Liver (tissue), 9 donors: ENCODE data around the gene DLGAP4. TPM values are rescaled to one million over a fixed set of nuclear protein-coding genes. Genes with fewer than 3 reads are reported as not detected.

Experiments
- DNase-seq: peaks from one replicate; pipeline ENCODE4 v3.0.0-alpha.2; 2017; ENCODE audit warnings: low spot score
- H3K27ac ChIP-seq, 2 donors: one replicate each; pipeline ENCODE4 v1.7.0; 2013; ENCODE audit warnings: inconsistent platforms in 2 of 2, low read length in 2 of 2, control low read depth in 1 of 2, low read depth in 1 of 2, mild to moderate bottlenecking in 1 of 2
- H3K27me3 ChIP-seq, 4 donors: one replicate each; pipeline versions ENCODE4 v1.6.1 to v1.7.0; 2013; ENCODE audit warnings: low read length in 3 of 4, inconsistent platforms in 1 of 4, mild to moderate bottlenecking in 1 of 4, moderate library complexity in 1 of 4; ENCODE audit not compliant: control insufficient read depth in 4 of 4, insufficient read depth in 4 of 4
- H3K36me3 ChIP-seq, 4 donors: one replicate each; pipeline versions ENCODE4 v1.6.1 to v1.7.0; 2013; ENCODE audit warnings: low read length in 3 of 4, mild to moderate bottlenecking in 3 of 4, low read depth in 1 of 4, moderate library complexity in 1 of 4; ENCODE audit not compliant: control insufficient read depth in 4 of 4, insufficient read depth in 3 of 4
- H3K4me1 ChIP-seq, 4 donors: one replicate each; pipeline versions ENCODE4 v1.6.1 to v1.7.0; 2013; ENCODE audit warnings: low read length in 3 of 4, mild to moderate bottlenecking in 3 of 4, moderate library complexity in 1 of 4; ENCODE audit not compliant: control insufficient read depth in 4 of 4, insufficient read depth in 4 of 4
- H3K4me3 ChIP-seq, 3 donors: one replicate each; pipeline versions ENCODE4 v1.6.1 to v1.7.0; 2013; ENCODE audit warnings: low read length in 3 of 3, control low read depth in 1 of 3, low read depth in 1 of 3, mild to moderate bottlenecking in 1 of 3
- H3K9ac ChIP-seq, 2 donors: one replicate each; pipeline ENCODE4 v1.7.0; 2013; ENCODE audit warnings: low read length in 2 of 2, mild to moderate bottlenecking in 2 of 2, moderate library complexity in 2 of 2, control low read depth in 1 of 2, low read depth in 1 of 2
- H3K9me3 ChIP-seq, 4 donors: one replicate each; pipeline versions ENCODE4 v1.6.1 to v1.7.0; 2013; ENCODE audit warnings: low read length in 3 of 4; ENCODE audit not compliant: control insufficient read depth in 4 of 4
- EGR1 ChIP-seq, 2 donors: IDR thresholded peaks; 2 replicates each; pipeline ENCODE4 v1.6.1; 2016 to 2018; ENCODE audit warnings: antibody characterized with exemption in 2 of 2, low read depth in 2 of 2
- FOXA1 ChIP-seq: IDR thresholded peaks from 2 replicates; pipeline ENCODE4 v1.6.1; 2016; ENCODE audit warnings: antibody characterized with exemption
- FOXA2 ChIP-seq: IDR thresholded peaks from 2 replicates; pipeline ENCODE4 v1.6.1; 2016; ENCODE audit warnings: antibody characterized with exemption
- GABPA ChIP-seq, 2 donors: IDR thresholded peaks in 1 of 2; conservative IDR thresholded peaks in 1 of 2; 2 replicates each; pipeline ENCODE4 v1.6.1; 2016; ENCODE audit warnings: antibody characterized with exemption in 2 of 2, mild to moderate bottlenecking in 1 of 2, moderate library complexity in 1 of 2
- HNF4A ChIP-seq, 2 donors: conservative IDR thresholded peaks; 2 replicates each; pipeline ENCODE4 v1.6.1; 2016; ENCODE audit warnings: antibody characterized with exemption in 2 of 2, mild to moderate bottlenecking in 2 of 2
- NR2F2 ChIP-seq: IDR thresholded peaks from 2 replicates; pipeline ENCODE4 v1.6.1; 2016; ENCODE audit warnings: antibody characterized with exemption
- RXRA ChIP-seq, 2 donors: IDR thresholded peaks; 2 replicates each; pipeline ENCODE4 v1.6.1; 2017 to 2018; ENCODE audit warnings: antibody characterized with exemption in 2 of 2, mild to moderate bottlenecking in 1 of 2
- SP1 ChIP-seq: IDR thresholded peaks from 2 replicates; pipeline ENCODE4 v1.6.1; 2018; ENCODE audit warnings: antibody characterized with exemption, mild to moderate bottlenecking
- WGBS: extraction: QIAGEN DNeasy Blood & Tissue Kit; methylation state at CpG from one replicate; pipeline ENCODE4 v1.1.7; 2013; 5-methylcytosine and 5-hydroxymethylcytosine counted together
- polyA plus RNA-seq, 2 donors: library from polyadenylated mRNA; stranded (reverse) in 1 of 2; unstranded in 1 of 2; fragments of 200-250 nt in 1 of 2; fragments of >200 nt in 1 of 2; fragmentation: Nextera tagmentation in 1 of 2; extraction: Ambion mirVana in 1 of 2; gene quantifications; one replicate each; pipeline versions ENCODE4 v1.2.1 to v1.2.3, GENCODE V29; 2013 to 2015
- total RNA-seq, 2 donors: library from RNA; depleted of rRNA; stranded (reverse); fragments of >200 nt; gene quantifications; one replicate each; pipeline ENCODE4 v1.2.3, GENCODE V29; 2014
- TF ChIP-seq, protein P1 (sequence below): fragments of 150-350 bp; IDR thresholded peaks from 2 replicates; pipeline ENCODE4 v1.5.1; 2017; ENCODE audit warnings: improper control_type of control experiment, low read depth, low read length; ENCODE audit not compliant: missing input control
- TF ChIP-seq, protein P2 (sequence below): IDR thresholded peaks from 2 replicates; pipeline ENCODE4 v1.6.1; 2016; ENCODE audit warnings: antibody characterized with exemption
- TF ChIP-seq, protein P3 (sequence below): IDR thresholded peaks from 2 replicates; pipeline ENCODE4 v1.6.1; 2016; ENCODE audit warnings: antibody characterized with exemption
- TF ChIP-seq, protein P4 (sequence below): IDR thresholded peaks from 2 replicates; pipeline ENCODE4 v1.6.1; 2016; ENCODE audit warnings: antibody characterized with exemption, mild to moderate bottlenecking
- TF ChIP-seq, protein P5 (sequence below): IDR thresholded peaks from 2 replicates; pipeline ENCODE4 v1.6.1; 2016; ENCODE audit warnings: antibody characterized with exemption
- donor health status: healthy.
- donor health status: healthy.
- donor health status: healthy.
- donor health status: healthy.
- donor health status: healthy.

Gene DLGAP4
- total and polyA plus RNA-seq, 4 donors = 2.9 to 18.7 (median 11.2) TPM

DNA sequence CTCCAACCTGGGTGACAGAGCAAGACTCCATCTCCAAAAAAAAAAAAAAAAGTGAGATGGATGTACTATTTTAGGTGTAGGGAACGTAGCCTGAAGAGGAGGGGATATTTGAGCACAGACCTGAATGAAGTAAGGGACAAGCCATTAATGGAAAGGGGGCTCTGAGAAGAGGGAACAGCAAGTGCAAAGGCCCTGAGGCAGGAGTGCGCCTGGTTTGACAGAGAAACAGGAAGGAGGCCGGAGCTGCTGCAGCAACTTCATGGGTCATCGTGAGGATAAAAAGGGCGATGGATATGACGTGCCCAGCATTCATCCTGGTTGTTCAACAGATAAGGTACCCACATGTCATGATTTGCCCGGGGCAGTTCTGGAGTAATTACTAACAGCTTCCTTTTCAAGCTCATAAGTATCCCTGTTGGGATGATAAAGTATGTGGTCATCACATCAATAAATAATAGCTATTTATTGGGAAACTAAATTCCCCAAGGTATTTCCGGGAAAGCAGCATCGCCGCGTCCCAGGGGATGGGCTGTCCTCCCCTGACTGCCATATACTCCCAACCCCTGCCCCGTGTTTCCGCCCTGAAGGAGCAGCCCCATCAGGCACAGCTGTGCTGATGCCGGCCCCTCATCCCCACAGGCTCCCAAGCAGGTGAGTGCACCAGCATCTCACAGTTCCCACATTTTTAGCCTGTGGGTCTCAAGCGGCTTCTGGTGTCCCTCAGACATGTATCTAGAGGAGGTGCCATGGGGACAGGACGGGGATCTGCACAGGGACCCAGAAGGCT, 43.4 kb downstream of the DLGAP4 start (continued):
- TF ChIP-seq, protein P1, sequence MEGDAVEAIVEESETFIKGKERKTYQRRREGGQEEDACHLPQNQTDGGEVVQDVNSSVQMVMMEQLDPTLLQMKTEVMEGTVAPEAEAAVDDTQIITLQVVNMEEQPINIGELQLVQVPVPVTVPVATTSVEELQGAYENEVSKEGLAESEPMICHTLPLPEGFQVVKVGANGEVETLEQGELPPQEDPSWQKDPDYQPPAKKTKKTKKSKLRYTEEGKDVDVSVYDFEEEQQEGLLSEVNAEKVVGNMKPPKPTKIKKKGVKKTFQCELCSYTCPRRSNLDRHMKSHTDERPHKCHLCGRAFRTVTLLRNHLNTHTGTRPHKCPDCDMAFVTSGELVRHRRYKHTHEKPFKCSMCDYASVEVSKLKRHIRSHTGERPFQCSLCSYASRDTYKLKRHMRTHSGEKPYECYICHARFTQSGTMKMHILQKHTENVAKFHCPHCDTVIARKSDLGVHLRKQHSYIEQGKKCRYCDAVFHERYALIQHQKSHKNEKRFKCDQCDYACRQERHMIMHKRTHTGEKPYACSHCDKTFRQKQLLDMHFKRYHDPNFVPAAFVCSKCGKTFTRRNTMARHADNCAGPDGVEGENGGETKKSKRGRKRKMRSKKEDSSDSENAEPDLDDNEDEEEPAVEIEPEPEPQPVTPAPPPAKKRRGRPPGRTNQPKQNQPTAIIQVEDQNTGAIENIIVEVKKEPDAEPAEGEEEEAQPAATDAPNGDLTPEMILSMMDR = no peak
- TF ChIP-seq FOXA2 (no peak), NR2F2 (no peak)

DNA sequence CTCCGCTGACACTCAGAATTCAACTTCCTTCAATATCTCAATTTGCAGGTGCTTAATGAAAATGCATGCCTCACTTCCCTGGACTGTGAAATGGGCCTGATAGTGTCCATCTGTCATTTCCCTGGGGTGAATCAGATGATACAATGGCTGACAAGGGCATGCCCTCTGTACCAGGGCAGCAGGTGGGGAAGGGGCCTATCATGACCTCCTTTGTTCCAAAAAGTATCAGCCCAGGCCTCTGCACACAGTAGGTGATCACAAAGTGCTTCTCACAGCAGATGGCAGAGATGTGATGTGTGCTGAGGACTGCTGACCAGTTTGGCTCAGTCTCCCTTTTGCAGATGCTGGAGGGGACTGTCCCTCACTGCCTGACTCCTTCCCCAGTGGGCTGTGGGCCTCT, 44.3 kb downstream of the DLGAP4 start:
- 100% methylated on average over 1 of the region's 1 CpG for WGBS
- Histone ChIP-seq H3K9ac (no peak overlapping the region), H3K9me3 (no peaks in the 10 kb centered on the region), H3K36me3 (no peaks in the 10 kb centered on the region), H3K27ac (no peak overlapping the region), H3K4me1 (no peaks in the 10 kb centered on the region), H3K4me3 (no peak overlapping the region), H3K27me3 (no peaks in the 10 kb centered on the region)
- DNase-seq = no peak
- TF ChIP-seq EGR1 (IDR thresholded peaks at IDR 0.05; ENCODE audit: low read depth in 2 of 2) (no peak), HNF4A (conservative IDR thresholded peaks at IDR 0.05) (no peak), GABPA (IDR thresholded peaks at IDR 0.05 in 1 of 2, conservative IDR thresholded peaks at IDR 0.05 in 1 of 2) (no peak), NR2F2 (no peak), FOXA2 (no peak), SP1 (no peak), FOXA1 (no peak), RXRA (IDR thresholded peaks at IDR 0.05) (no peak)
- TF ChIP-seq, protein P2, sequence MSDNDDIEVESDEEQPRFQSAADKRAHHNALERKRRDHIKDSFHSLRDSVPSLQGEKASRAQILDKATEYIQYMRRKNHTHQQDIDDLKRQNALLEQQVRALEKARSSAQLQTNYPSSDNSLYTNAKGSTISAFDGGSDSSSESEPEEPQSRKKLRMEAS = no peak
- TF ChIP-seq, protein P1 = no peak
- TF ChIP-seq, protein P3, sequence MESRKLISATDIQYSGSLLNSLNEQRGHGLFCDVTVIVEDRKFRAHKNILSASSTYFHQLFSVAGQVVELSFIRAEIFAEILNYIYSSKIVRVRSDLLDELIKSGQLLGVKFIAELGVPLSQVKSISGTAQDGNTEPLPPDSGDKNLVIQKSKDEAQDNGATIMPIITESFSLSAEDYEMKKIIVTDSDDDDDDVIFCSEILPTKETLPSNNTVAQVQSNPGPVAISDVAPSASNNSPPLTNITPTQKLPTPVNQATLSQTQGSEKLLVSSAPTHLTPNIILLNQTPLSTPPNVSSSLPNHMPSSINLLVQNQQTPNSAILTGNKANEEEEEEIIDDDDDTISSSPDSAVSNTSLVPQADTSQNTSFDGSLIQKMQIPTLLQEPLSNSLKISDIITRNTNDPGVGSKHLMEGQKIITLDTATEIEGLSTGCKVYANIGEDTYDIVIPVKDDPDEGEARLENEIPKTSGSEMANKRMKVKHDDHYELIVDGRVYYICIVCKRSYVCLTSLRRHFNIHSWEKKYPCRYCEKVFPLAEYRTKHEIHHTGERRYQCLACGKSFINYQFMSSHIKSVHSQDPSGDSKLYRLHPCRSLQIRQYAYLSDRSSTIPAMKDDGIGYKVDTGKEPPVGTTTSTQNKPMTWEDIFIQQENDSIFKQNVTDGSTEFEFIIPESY = no peak
- TF ChIP-seq, protein P4, sequence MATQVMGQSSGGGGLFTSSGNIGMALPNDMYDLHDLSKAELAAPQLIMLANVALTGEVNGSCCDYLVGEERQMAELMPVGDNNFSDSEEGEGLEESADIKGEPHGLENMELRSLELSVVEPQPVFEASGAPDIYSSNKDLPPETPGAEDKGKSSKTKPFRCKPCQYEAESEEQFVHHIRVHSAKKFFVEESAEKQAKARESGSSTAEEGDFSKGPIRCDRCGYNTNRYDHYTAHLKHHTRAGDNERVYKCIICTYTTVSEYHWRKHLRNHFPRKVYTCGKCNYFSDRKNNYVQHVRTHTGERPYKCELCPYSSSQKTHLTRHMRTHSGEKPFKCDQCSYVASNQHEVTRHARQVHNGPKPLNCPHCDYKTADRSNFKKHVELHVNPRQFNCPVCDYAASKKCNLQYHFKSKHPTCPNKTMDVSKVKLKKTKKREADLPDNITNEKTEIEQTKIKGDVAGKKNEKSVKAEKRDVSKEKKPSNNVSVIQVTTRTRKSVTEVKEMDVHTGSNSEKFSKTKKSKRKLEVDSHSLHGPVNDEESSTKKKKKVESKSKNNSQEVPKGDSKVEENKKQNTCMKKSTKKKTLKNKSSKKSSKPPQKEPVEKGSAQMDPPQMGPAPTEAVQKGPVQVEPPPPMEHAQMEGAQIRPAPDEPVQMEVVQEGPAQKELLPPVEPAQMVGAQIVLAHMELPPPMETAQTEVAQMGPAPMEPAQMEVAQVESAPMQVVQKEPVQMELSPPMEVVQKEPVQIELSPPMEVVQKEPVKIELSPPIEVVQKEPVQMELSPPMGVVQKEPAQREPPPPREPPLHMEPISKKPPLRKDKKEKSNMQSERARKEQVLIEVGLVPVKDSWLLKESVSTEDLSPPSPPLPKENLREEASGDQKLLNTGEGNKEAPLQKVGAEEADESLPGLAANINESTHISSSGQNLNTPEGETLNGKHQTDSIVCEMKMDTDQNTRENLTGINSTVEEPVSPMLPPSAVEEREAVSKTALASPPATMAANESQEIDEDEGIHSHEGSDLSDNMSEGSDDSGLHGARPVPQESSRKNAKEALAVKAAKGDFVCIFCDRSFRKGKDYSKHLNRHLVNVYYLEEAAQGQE = no peak
- TF ChIP-seq, protein P5, sequence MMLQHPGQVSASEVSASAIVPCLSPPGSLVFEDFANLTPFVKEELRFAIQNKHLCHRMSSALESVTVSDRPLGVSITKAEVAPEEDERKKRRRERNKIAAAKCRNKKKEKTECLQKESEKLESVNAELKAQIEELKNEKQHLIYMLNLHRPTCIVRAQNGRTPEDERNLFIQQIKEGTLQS = no peak
